ENCODE measurements around the gene TFAM. TPM values are rescaled to one million over a fixed set of nuclear protein-coding genes. Genes with fewer than 3 reads are reported as not detected.

The TFAM gene
- total and polyA plus RNA-seq, 8 donors = 27.6 to 68.4 (median 60.9) TPM

GRCh38 chr10:58347967-58348366, 37.2 kb upstream of the TFAM start:
- Histone ChIP-seq H3K4me1 (peaks cover 13 to 56% of the 10 kb centered on the region in 2 donors), H3K36me3 (no peaks in the 10 kb centered on the region), H3K9me3 (no peaks in the 10 kb centered on the region), H3K27ac (peak overlapping the region in 1 of 2 donors; percentile 14), H3K27me3 (no peaks in the 10 kb centered on the region), H3K4me3 (no peak overlapping the region)
- intact Hi-C loops (cut with DNase I) = no loop called here
- no peak for ATAC-seq
- DNase-seq = no peak
- no peak for TF ChIP-seq CTCF (IDR thresholded peaks at IDR 0.05)

GRCh38 chr10:58348571-58349033, 36.6 kb upstream of the TFAM start:
- no peak for ATAC-seq
- Histone ChIP-seq H3K27me3 (no peaks in the 10 kb centered on the region), H3K36me3 (no peaks in the 10 kb centered on the region), H3K4me3 (no peak overlapping the region), H3K4me1 (peaks cover 13 to 62% of the 10 kb centered on the region in 2 donors), H3K9me3 (no peaks in the 10 kb centered on the region), H3K27ac (peak overlapping the region in 1 of 2 donors; percentile 14)
- intact Hi-C loops (cut with DNase I) = no loop called here
- TF ChIP-seq CTCF (IDR thresholded peaks at IDR 0.05) = no peak
- no peak for DNase-seq

GRCh38 chr10:58350023-58350422, 35.2 kb upstream of the TFAM start:
- intact Hi-C loops (cut with DNase I) = no loop called here
- Histone ChIP-seq H3K36me3 (no peaks in the 10 kb centered on the region), H3K4me1 (peaks cover 13 to 63% of the 10 kb centered on the region in 2 donors), H3K27ac (peak overlapping the region in 1 of 2 donors; percentile 84), H3K9me3 (no peaks in the 10 kb centered on the region), H3K27me3 (no peaks in the 10 kb centered on the region), H3K4me3 (no peak overlapping the region)
- no peak for ATAC-seq
- DNase-seq = no peak
- TF ChIP-seq CTCF (IDR thresholded peaks at IDR 0.05) = no peak

GRCh38 chr10:58350619-58351323, 34.4 kb upstream of the TFAM start:
- no peaks in the 10 kb centered on the region for H3K9me3 ChIP-seq
- H3K27ac ChIP-seq = peak overlapping the region in 1 of 2 donors; percentile 84
- intact Hi-C loops (cut with DNase I) = no loop called here
- peak; percentile 41 for ATAC-seq
- no peaks in the 10 kb centered on the region for H3K27me3 ChIP-seq
- no peak overlapping the region for H3K4me3 ChIP-seq
- peaks cover 13 to 69% of the 10 kb centered on the region in 2 donors for H3K4me1 ChIP-seq
- no peak for TF ChIP-seq CTCF (IDR thresholded peaks at IDR 0.05)
- no peaks in the 10 kb centered on the region for H3K36me3 ChIP-seq
- DNase-seq = no peak

- Histone ChIP-seq H3K4me1 (peaks cover 13 to 69% of the 10 kb centered on the region in 2 donors), H3K9me3 (no peaks in the 10 kb centered on the region), H3K4me3 (no peak overlapping the region), H3K27me3 (no peaks in the 10 kb centered on the region), H3K27ac (peak overlapping the region in 1 of 2 donors; percentile 84), H3K36me3 (no peaks in the 10 kb centered on the region)
- ATAC-seq = no peak
- no peak for TF ChIP-seq CTCF (IDR thresholded peaks at IDR 0.05)
- DNase-seq = no peak
- intact Hi-C loops (cut with DNase I) = no loop called here
Measured at GRCh38 chr10:58351616-58352578, 33.3 kb upstream of the TFAM start.
